ENCODE data around the gene RNF144A. TPM values are rescaled to one million over a fixed set of nuclear protein-coding genes. Genes with fewer than 3 reads are reported as not detected.

Gene RNF144A
- total and polyA plus RNA-seq, 10 of the 15 experiments (the other 5 are each of a cell fraction or from before 2014, with no cell fraction given) = 0.02 to 12.1 (median 0.48) TPM; not detected in 1

GRCh38 chr2:6906165-6906741 lies 11.0 kb upstream of the RNF144A start (continued):
- no peak for TF ChIP-seq MAX (IDR thresholded peaks at IDR 0.05; ENCODE audit: low read depth, low read length)

GRCh38 chr2:6908291-6908690 lies 8.9 kb upstream of the RNF144A start:
- no peak for FAIRE-seq
- no peak overlapping the region for H3K9ac ChIP-seq (ENCODE audit: control insufficient read depth, insufficient read depth, low read length)
- peaks cover 28% of the 10 kb centered on the region for H3K4me1 ChIP-seq (ENCODE audit: control insufficient read depth, insufficient read depth, low read length)

More at GRCh38 chr2:6908291-6908690, 8.9 kb upstream of the RNF144A start:
- ATAC-seq = no peak
- 62% methylated on average over 2 of the region's 2 CpGs for WGBS (ENCODE audit: insufficient coverage, insufficient replicate concordance, low lambda C conversion rate, missing lambda C conversion rate)
- ChIA-PET CTCF (interaction anchor here (0.8 to 6.3 kb wide), 8 partner anchors 9 to 150 kb away, joined by 3 to 37 read pairs (median 12); partner anchors contain the start of gene RNF144A), SMC1A (ENCODE audit: uncharacterized antibody, unreplicated experiment) (interaction anchor here (0.7 to 5.8 kb wide), 9 partner anchors 8 to 185 kb away, joined by 3 to 53 read pairs (median 6); no protein-coding TSS in a partner anchor), RAD21 (ENCODE audit: unreplicated experiment) (interaction anchor here (1.0 to 5.0 kb wide), 4 partner anchors 11 to 108 kb away, joined by 3 to 35 read pairs (median 16); no protein-coding TSS in a partner anchor), POLR2A (interaction anchor here (0.9 kb wide), 1 partner anchor 8 kb away, joined by 4 read pairs; no protein-coding TSS in a partner anchor)
- no peak for DNase-seq (ENCODE audit: low read depth, low spot score)
- H3K9me3 ChIP-seq (replicated peaks; ENCODE audit: control insufficient read depth, insufficient read depth, low read length) = peaks cover 5% of the 10 kb centered on the region; the same call in 2 of the 3 replicates
- in situ Hi-C loops (cut with MboI) (no loop called here), intact Hi-C loops (cut with micrococcal nuclease; ENCODE audit: unreplicated experiment) (loop anchor here (2.0 kb wide), 1 partner anchor 81 kb away; no protein-coding TSS in a partner anchor)
- no peak overlapping the region for H3K4me2 ChIP-seq (ENCODE audit: control insufficient read depth, insufficient read depth)
- no peak overlapping the region for H2AFZ ChIP-seq (ENCODE audit: control insufficient read depth, low read depth, low read length)
- H3K4me3 ChIP-seq = no peak overlapping the region
- no peak for TF ChIP-seq CHD2 (IDR thresholded peaks at IDR 0.05; ENCODE audit: borderline replicate concordance, low read depth, low read length)
- no peak for TF ChIP-seq LARP7 (IDR thresholded peaks at IDR 0.05)
- TF ChIP-seq BHLHE40 (IDR thresholded peaks at IDR 0.05; ENCODE audit: borderline replicate concordance in 1 of 2, low read depth in 2 of 2, low read length in 1 of 2) = no peak
- TF ChIP-seq FOXM1 (IDR thresholded peaks at IDR 0.05; ENCODE audit: low read depth, low read length) = no peak
- TF ChIP-seq NFIC (IDR thresholded peaks at IDR 0.05; ENCODE audit: low read depth, low read length) = no peak
- no peak for TF ChIP-seq RELB (IDR thresholded peaks at IDR 0.05; ENCODE audit: low read depth)
- no peak for TF ChIP-seq ZNF24 (IDR thresholded peaks at IDR 0.05)
- no peak for TF ChIP-seq MAX (IDR thresholded peaks at IDR 0.05; ENCODE audit: low read depth, low read length)
- TF ChIP-seq HSF1 (IDR thresholded peaks at IDR 0.05; ENCODE audit: low read depth, low read length) = no peak
- TF ChIP-seq CHD4 (IDR thresholded peaks at IDR 0.05) = no peak
- BruUV-seq (replicated peaks) = no TSS peak
- no peaks in the 10 kb centered on the region for H3K27me3 ChIP-seq (replicated peaks in 1 of 2; ENCODE audit: control insufficient read depth in 2 of 2, insufficient read depth in 2 of 2, low read length in 1 of 2)
- no peaks in the 10 kb centered on the region for H3K79me2 ChIP-seq (ENCODE audit: control insufficient read depth, insufficient read depth, low read length)
- H3K36me3 ChIP-seq (ENCODE audit: control insufficient read depth in 2 of 2, insufficient read depth in 2 of 2, low read length in 1 of 2) = no peaks in the 10 kb centered on the region
- H3K27ac ChIP-seq (ENCODE audit: control insufficient read depth, insufficient read depth) = no peak overlapping the region
- no peaks in the 10 kb centered on the region for H4K20me1 ChIP-seq (ENCODE audit: control insufficient read depth, insufficient read depth)
